ENCODE data around the gene CAMTA1.

CAMTA1 gene

GRCh38 chr1:7338439-7338838 is 553.2 kb downstream of the CAMTA1 start:
- ChIA-PET POLR2A (no interaction called here), CTCF (no interaction called here)
- TF ChIP-seq BHLHE40 (IDR thresholded peaks at IDR 0.05; ENCODE audit: borderline replicate concordance) (no peak), CTBP1 (IDR thresholded peaks at IDR 0.05; ENCODE audit: borderline replicate concordance) (no peak), SP1 (IDR thresholded peaks at IDR 0.05) (no peak), FOXA1 (IDR thresholded peaks at IDR 0.05) (no peak), TARDBP (IDR thresholded peaks at IDR 0.05) (no peak), NFRKB (IDR thresholded peaks at IDR 0.05) (no peak), PKNOX1 (IDR thresholded peaks at IDR 0.05) (no peak), FOXM1 (IDR thresholded peaks at IDR 0.05; ENCODE audit: borderline replicate concordance) (no peak)
- no peak for DNase-seq (ENCODE audit: extremely low spot score)

- DNase-seq (ENCODE audit: extremely low spot score), result no peak
- no peak for TF ChIP-seq NFRKB (IDR thresholded peaks at IDR 0.05)
- no peak for TF ChIP-seq ZNF384 (IDR thresholded peaks at IDR 0.05)
- no peak for TF ChIP-seq FOXA1 (IDR thresholded peaks at IDR 0.05)
- no peak for TF ChIP-seq FOXK2 (IDR thresholded peaks at IDR 0.05)
- no peak for TF ChIP-seq PKNOX1 (IDR thresholded peaks at IDR 0.05)
- ChIA-PET CTCF (no interaction called here), POLR2A (no interaction called here)
Measured at GRCh38 chr1:7339014-7339413, 553.8 kb downstream of the CAMTA1 start.

- POLR2A ChIA-PET, result no interaction called here
- no peak for DNase-seq (ENCODE audit: extremely low spot score)
- no peak for TF ChIP-seq HDGF (IDR thresholded peaks at IDR 0.05; ENCODE audit: borderline replicate concordance)
- TF ChIP-seq NFRKB (IDR thresholded peaks at IDR 0.05), result no peak
- TF ChIP-seq ELF4 (IDR thresholded peaks at IDR 0.05), result no peak
- no peak for TF ChIP-seq FOXM1 (IDR thresholded peaks at IDR 0.05; ENCODE audit: borderline replicate concordance)
- no peak for TF ChIP-seq L3MBTL2 (conservative IDR thresholded peaks at IDR 0.05)
- no peak for TF ChIP-seq SP1 (IDR thresholded peaks at IDR 0.05)
- TF ChIP-seq FOXA1 (IDR thresholded peaks at IDR 0.05), result no peak
- TF ChIP-seq FOXK2 (IDR thresholded peaks at IDR 0.05), result no peak
- TF ChIP-seq ARNT (IDR thresholded peaks at IDR 0.05), result no peak
- TF ChIP-seq LEF1 (IDR thresholded peaks at IDR 0.05; ENCODE audit: borderline replicate concordance), result no peak
- TF ChIP-seq ZNF384 (IDR thresholded peaks at IDR 0.05), result no peak
- TF ChIP-seq CTBP1 (IDR thresholded peaks at IDR 0.05; ENCODE audit: borderline replicate concordance), result no peak
- TF ChIP-seq TARDBP (IDR thresholded peaks at IDR 0.05), result no peak
- no peak for TF ChIP-seq SUZ12 (IDR thresholded peaks at IDR 0.05)
- no peak for TF ChIP-seq PKNOX1 (IDR thresholded peaks at IDR 0.05)
- TF ChIP-seq BHLHE40 (IDR thresholded peaks at IDR 0.05; ENCODE audit: borderline replicate concordance), result no peak
- CTCF ChIA-PET, result no interaction called here
Measured at GRCh38 chr1:7339953-7340352, 554.7 kb downstream of the CAMTA1 start.

- no peak for DNase-seq (ENCODE audit: extremely low spot score)
- no peak for TF ChIP-seq ZNF384 (IDR thresholded peaks at IDR 0.05)
- no peak for TF ChIP-seq CTBP1 (IDR thresholded peaks at IDR 0.05; ENCODE audit: borderline replicate concordance)
- no peak for TF ChIP-seq SP1 (IDR thresholded peaks at IDR 0.05)
- no peak for TF ChIP-seq FOXA1 (IDR thresholded peaks at IDR 0.05)
- no peak for TF ChIP-seq FOXM1 (IDR thresholded peaks at IDR 0.05; ENCODE audit: borderline replicate concordance)
- TF ChIP-seq LEF1 (IDR thresholded peaks at IDR 0.05; ENCODE audit: borderline replicate concordance), result no peak
- no peak for TF ChIP-seq NFRKB (IDR thresholded peaks at IDR 0.05)
- TF ChIP-seq SUZ12 (IDR thresholded peaks at IDR 0.05), result no peak
- TF ChIP-seq L3MBTL2 (conservative IDR thresholded peaks at IDR 0.05), result no peak
- no peak for TF ChIP-seq FOXK2 (IDR thresholded peaks at IDR 0.05)
- TF ChIP-seq TARDBP (IDR thresholded peaks at IDR 0.05), result no peak
- TF ChIP-seq ARNT (IDR thresholded peaks at IDR 0.05), result no peak
- no peak for TF ChIP-seq PKNOX1 (IDR thresholded peaks at IDR 0.05)
- POLR2A ChIA-PET, result no interaction called here
- CTCF ChIA-PET, result interaction anchor here (0.5 kb wide), 1 partner anchor 145 kb away, joined by 3 read pairs; no protein-coding TSS in a partner anchor
Measured at GRCh38 chr1:7341145-7341905, 556.1 kb downstream of the CAMTA1 start.

GRCh38 chr1:7343882-7344281 is 558.6 kb downstream of the CAMTA1 start:
- no peak for DNase-seq (ENCODE audit: extremely low spot score)
- TF ChIP-seq PKNOX1 (IDR thresholded peaks at IDR 0.05) (no peak), HDGF (IDR thresholded peaks at IDR 0.05; ENCODE audit: borderline replicate concordance) (no peak), FOXA1 (IDR thresholded peaks at IDR 0.05) (no peak), BHLHE40 (IDR thresholded peaks at IDR 0.05; ENCODE audit: borderline replicate concordance) (no peak), FOXK2 (IDR thresholded peaks at IDR 0.05) (no peak), ARNT (IDR thresholded peaks at IDR 0.05) (no peak), FOXM1 (IDR thresholded peaks at IDR 0.05; ENCODE audit: borderline replicate concordance) (no peak), SUZ12 (IDR thresholded peaks at IDR 0.05) (no peak), CTBP1 (IDR thresholded peaks at IDR 0.05; ENCODE audit: borderline replicate concordance) (no peak), SP1 (IDR thresholded peaks at IDR 0.05) (no peak), L3MBTL2 (conservative IDR thresholded peaks at IDR 0.05) (no peak), TARDBP (IDR thresholded peaks at IDR 0.05) (no peak), ELF4 (IDR thresholded peaks at IDR 0.05) (no peak), ZNF384 (IDR thresholded peaks at IDR 0.05) (no peak), LEF1 (IDR thresholded peaks at IDR 0.05; ENCODE audit: borderline replicate concordance) (no peak), NFRKB (IDR thresholded peaks at IDR 0.05) (no peak)
- POLR2A ChIA-PET, result interaction anchor here (0.8 kb wide), 1 partner anchor 26 kb away, joined by 3 read pairs; no protein-coding TSS in a partner anchor
- CTCF ChIA-PET, result no interaction called here
